ENCODE data around the gene MEDAG.

DNA sequence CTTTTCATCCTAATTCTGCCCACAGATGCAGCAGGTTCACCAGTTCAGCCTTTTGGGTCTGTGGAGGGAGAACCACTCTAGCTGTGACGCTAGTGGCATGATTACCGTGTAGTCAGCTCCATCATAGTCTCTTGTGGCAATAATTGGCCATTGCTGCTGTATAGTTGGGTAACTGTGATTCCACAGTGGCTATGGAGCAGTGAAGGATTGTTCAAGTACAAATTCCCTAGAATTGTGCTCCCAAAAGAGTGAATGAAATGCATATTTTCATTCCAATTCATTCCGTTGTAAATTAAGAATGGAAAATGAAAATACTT is 27.2 kb downstream of the MEDAG start:
- TF ChIP-seq POLR2A (IDR thresholded peaks at IDR 0.05), result no peak
- TF ChIP-seq, protein P1, sequence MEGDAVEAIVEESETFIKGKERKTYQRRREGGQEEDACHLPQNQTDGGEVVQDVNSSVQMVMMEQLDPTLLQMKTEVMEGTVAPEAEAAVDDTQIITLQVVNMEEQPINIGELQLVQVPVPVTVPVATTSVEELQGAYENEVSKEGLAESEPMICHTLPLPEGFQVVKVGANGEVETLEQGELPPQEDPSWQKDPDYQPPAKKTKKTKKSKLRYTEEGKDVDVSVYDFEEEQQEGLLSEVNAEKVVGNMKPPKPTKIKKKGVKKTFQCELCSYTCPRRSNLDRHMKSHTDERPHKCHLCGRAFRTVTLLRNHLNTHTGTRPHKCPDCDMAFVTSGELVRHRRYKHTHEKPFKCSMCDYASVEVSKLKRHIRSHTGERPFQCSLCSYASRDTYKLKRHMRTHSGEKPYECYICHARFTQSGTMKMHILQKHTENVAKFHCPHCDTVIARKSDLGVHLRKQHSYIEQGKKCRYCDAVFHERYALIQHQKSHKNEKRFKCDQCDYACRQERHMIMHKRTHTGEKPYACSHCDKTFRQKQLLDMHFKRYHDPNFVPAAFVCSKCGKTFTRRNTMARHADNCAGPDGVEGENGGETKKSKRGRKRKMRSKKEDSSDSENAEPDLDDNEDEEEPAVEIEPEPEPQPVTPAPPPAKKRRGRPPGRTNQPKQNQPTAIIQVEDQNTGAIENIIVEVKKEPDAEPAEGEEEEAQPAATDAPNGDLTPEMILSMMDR (IDR thresholded peaks at IDR 0.05 in 8 of 11, conservative IDR thresholded peaks at IDR 0.05 in 3 of 11), result no peak
- TF ChIP-seq POLR2AphosphoS5 (IDR thresholded peaks at IDR 0.05), result no peak
